SH-SY5Y (cell line): ENCODE results near the gene FPGT.

Experiments used
- GATA2 ChIP-seq: IDR thresholded peaks from 2 replicates; pipeline ENCODE4 v1.6.1; 2011; ENCODE audit warnings: mild to moderate bottlenecking, low read depth, low read length
- GATA3 ChIP-seq: IDR thresholded peaks from 2 replicates; pipeline ENCODE4 v1.6.1; 2011; ENCODE audit warnings: low read depth, mild to moderate bottlenecking, low read length, moderate library complexity

FPGT gene

GRCh38 chr1:74237787-74238186, 39.7 kb downstream of the FPGT start:
- TF ChIP-seq GATA2 (no peak), GATA3 (no peak)

DNA sequence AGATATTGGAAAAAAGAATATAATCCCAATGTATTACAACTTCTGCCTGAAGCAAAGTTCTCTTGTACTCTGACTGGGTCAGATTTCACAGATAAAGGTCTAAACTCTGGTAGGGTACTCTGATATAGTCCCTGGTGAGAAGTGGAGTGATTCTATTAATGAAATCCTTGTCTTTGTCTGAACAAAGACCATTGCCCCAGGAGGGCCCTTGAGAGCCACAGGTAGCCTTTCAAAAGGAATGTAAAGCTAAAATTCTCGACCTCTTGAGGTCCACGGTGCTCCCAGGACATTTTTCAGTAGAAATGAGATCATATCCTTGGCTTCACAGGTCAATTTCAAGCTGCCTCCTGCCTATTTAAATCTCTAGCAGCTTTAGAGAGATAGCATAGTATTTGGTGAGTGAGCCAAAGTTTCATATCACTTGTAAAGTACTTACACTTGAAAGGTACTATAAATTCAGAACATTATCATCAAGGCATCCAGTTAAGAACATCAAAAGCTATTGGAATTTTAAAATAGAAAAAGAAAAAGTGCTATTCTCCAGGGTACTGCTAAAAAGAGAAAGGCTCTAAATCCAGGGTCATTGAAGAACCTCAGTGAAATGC, 47.2 kb downstream of the FPGT start:
- no peak for TF ChIP-seq GATA2
- no peak for TF ChIP-seq GATA3

- TF ChIP-seq GATA3 (no peak), GATA2 (no peak)
These were observed 48.3 kb downstream of the FPGT start for GRCh38 chr1:74246315-74246714.

DNA sequence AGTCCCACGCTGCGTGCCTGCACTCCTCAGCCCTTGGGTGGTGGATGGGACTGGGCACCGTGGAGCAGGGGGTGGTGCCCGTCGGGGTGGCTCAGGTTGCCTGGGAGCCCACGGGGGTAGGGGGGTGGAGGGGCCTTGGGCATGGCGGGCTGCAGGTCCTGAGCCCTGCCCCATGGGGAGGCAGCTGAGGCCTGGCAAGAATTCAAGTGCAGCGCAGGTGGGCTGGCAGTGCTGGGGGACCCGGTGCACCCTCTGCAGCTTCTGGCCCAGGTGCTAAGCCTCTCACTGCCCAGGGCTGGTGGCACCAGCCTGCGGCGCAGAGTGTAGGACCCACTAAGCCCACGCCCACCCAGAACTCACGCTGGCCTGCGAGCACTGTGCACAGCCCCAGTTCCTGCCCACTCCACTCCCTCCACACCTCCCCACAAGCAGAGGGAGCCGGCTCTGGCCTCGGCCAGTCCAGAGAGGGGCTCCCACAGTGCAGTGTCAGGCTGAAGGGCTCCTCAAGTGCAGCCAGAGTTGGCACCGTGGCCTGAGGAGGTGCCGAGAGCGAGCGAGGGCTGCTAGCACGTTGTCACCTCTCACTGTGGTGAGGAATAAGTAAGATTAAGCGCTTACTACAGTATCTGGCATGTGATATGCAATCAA, 50.0 kb downstream of the FPGT start:
- TF ChIP-seq GATA3 = no peak
- TF ChIP-seq GATA2 = no peak
